Fibroblast of lung (primary cell): ENCODE data around the gene PITPNB.

Source experiments
- EZH2 ChIP-seq: IDR thresholded peaks from 2 replicates; pipeline ENCODE4 v1.5.1; 2012; ENCODE audit warnings: low read length, control low read depth, mild to moderate bottlenecking; ENCODE audit errors: missing control alignments
- TF ChIP-seq, protein P1 (sequence below), 2 donors: IDR thresholded peaks in 1 of 2; conservative IDR thresholded peaks in 1 of 2; 1 replicate in 1 of 2; 2 replicates in 1 of 2; pipeline ENCODE4 v1.5.1; 2011 to 2012; ENCODE audit warnings: low read length in 2 of 2, control low read depth in 1 of 2, inconsistent platforms in 1 of 2, low read depth in 1 of 2, mild to moderate bottlenecking in 1 of 2

DNA sequence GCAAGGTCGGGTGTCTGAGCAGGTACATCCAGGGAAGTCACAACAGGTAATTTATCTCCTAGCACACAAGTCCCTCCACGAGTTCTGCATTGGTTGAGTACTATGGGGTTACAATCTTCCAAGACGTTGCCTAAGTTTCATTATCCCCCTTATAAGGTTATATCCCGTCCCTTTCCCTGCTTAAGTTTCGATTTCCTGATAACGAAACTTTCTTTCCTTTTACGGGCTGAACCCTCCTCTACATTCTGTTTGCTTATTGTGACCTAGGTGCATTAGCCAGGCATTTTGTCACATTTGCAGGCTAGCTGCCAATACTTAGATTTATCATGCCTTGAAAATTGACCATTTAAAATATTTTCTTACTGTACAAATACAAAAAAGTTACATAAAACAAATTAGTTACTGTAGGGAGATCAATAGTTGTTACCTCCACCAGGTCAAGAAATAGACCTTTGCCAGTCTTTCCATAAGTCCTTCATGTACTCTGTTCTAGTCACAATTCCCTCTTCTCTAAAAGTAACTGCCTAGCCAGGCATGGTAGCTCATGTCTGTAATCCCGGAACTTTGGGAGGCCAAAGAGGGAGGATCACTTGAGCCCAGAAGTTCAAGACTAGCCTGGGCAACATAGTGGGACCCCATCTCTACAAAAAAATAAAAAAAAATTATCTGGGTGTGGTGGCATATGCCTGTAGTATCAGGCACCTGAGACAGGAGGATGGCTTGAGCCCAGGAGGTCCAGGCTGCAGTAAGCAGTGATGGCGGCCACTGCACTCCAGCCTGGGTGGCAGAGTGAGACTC lies 14.3 kb upstream of the PITPNB start:
- TF ChIP-seq, protein P1, sequence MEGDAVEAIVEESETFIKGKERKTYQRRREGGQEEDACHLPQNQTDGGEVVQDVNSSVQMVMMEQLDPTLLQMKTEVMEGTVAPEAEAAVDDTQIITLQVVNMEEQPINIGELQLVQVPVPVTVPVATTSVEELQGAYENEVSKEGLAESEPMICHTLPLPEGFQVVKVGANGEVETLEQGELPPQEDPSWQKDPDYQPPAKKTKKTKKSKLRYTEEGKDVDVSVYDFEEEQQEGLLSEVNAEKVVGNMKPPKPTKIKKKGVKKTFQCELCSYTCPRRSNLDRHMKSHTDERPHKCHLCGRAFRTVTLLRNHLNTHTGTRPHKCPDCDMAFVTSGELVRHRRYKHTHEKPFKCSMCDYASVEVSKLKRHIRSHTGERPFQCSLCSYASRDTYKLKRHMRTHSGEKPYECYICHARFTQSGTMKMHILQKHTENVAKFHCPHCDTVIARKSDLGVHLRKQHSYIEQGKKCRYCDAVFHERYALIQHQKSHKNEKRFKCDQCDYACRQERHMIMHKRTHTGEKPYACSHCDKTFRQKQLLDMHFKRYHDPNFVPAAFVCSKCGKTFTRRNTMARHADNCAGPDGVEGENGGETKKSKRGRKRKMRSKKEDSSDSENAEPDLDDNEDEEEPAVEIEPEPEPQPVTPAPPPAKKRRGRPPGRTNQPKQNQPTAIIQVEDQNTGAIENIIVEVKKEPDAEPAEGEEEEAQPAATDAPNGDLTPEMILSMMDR (conservative IDR thresholded peaks at IDR 0.05 in 1 of 2, IDR thresholded peaks at IDR 0.05 in 1 of 2; ENCODE audit: low read depth in 1 of 2, low read length in 2 of 2), result no peak
- no peak for TF ChIP-seq EZH2
